ENCODE data around the gene KRR1. TPM values are rescaled to one million over a fixed set of nuclear protein-coding genes. Genes with fewer than 3 reads are reported as not detected.

Gene KRR1
- total RNA-seq, 4 donors from 2014 or later: 24.7 to 42.3 (median 41.2) TPM

GRCh38 chr12:75533239-75533638 is 21.8 kb upstream of the KRR1 start:
- intact Hi-C loops (cut with DNase I): no loop called here
- Histone ChIP-seq H3K36me3 (no peaks in the 10 kb centered on the region), H3K9me3 (no peaks in the 10 kb centered on the region), H3K27ac (no peak overlapping the region), H3K4me1 (no peaks in the 10 kb centered on the region), H3K4me3 (no peak overlapping the region), H3K27me3 (no peaks in the 10 kb centered on the region)
- 91% methylated on average over 2 of the region's 2 CpGs for WGBS, 2 donors
- DNase-seq: no peak
- no peak for TF ChIP-seq CTCF (IDR thresholded peaks at IDR 0.05)
- no peak for TF ChIP-seq POLR2A (IDR thresholded peaks at IDR 0.05)

GRCh38 chr12:75529826-75530225 is 18.4 kb upstream of the KRR1 start:
- intact Hi-C loops (cut with DNase I): loop anchor here (5.0 kb wide), 1 partner anchor 507 kb away; no protein-coding TSS in a partner anchor
- WGBS, 2 donors: 61 to 64% methylated on average over 1 of the region's 1 CpG

GRCh38 chr12:75529316-75529715 is 17.9 kb upstream of the KRR1 start:
- intact Hi-C loops (cut with DNase I): loop anchor here (5.0 kb wide), 1 partner anchor 508 kb away; no protein-coding TSS in a partner anchor

More at GRCh38 chr12:75529826-75530225, 18.4 kb upstream of the KRR1 start:
- H3K27me3 ChIP-seq: no peaks in the 10 kb centered on the region
- no peak for DNase-seq
- H3K4me3 ChIP-seq: no peak overlapping the region
- no peak overlapping the region for H3K27ac ChIP-seq
- TF ChIP-seq POLR2A (IDR thresholded peaks at IDR 0.05) (no peak), CTCF (IDR thresholded peaks at IDR 0.05) (no peak)
- no peaks in the 10 kb centered on the region for H3K9me3 ChIP-seq
- peaks cover 0 to 7% (median 0%) of the 10 kb centered on the region in 3 donors for H3K4me1 ChIP-seq
- H3K36me3 ChIP-seq: no peaks in the 10 kb centered on the region

GRCh38 chr12:75528692-75529091 is 17.3 kb upstream of the KRR1 start:
- Histone ChIP-seq H3K4me3 (no peak overlapping the region), H3K36me3 (no peaks in the 10 kb centered on the region), H3K4me1 (peaks cover 0 to 7% (median 0%) of the 10 kb centered on the region in 3 donors), H3K27me3 (peaks cover 0 to 3% (median 0%) of the 10 kb centered on the region in 4 donors), H3K9me3 (no peaks in the 10 kb centered on the region), H3K27ac (no peak overlapping the region)
- TF ChIP-seq CTCF (IDR thresholded peaks at IDR 0.05) (no peak), POLR2A (IDR thresholded peaks at IDR 0.05) (no peak)
- intact Hi-C loops (cut with DNase I): loop anchor here (5.0 kb wide), 1 partner anchor 509 kb away; no protein-coding TSS in a partner anchor
- no peak for DNase-seq
- WGBS, 2 donors: 72 to 74% methylated on average over 2 of the region's 2 CpGs

More at GRCh38 chr12:75529316-75529715, 17.9 kb upstream of the KRR1 start:
- TF ChIP-seq POLR2A (IDR thresholded peaks at IDR 0.05) (no peak), CTCF (IDR thresholded peaks at IDR 0.05) (no peak)
- no peaks in the 10 kb centered on the region for H3K9me3 ChIP-seq
- 89 to 96% methylated on average over 1 of the region's 1 CpG for WGBS, 2 donors
- H3K4me3 ChIP-seq: no peak overlapping the region
- no peaks in the 10 kb centered on the region for H3K36me3 ChIP-seq
- H3K27me3 ChIP-seq: peaks cover 0 to 2% (median 0%) of the 10 kb centered on the region in 4 donors
- DNase-seq: no peak
- H3K27ac ChIP-seq: no peak overlapping the region
- H3K4me1 ChIP-seq: peaks cover 0 to 7% (median 0%) of the 10 kb centered on the region in 3 donors

- peaks cover 0 to 3% (median 0%) of the 10 kb centered on the region in 4 donors for H3K27me3 ChIP-seq
- WGBS, 2 donors: 66 to 76% methylated on average over 2 of the region's 2 CpGs
- TF ChIP-seq POLR2A (IDR thresholded peaks at IDR 0.05) (no peak), CTCF (IDR thresholded peaks at IDR 0.05) (no peak)
- H3K9me3 ChIP-seq: no peaks in the 10 kb centered on the region
- peaks cover 0 to 7% (median 0%) of the 10 kb centered on the region in 3 donors for H3K4me1 ChIP-seq
- intact Hi-C loops (cut with DNase I): loop anchor here (5.0 kb wide), 1 partner anchor 509 kb away; no protein-coding TSS in a partner anchor
- no peak overlapping the region for H3K27ac ChIP-seq
- DNase-seq: no peak
- no peak overlapping the region for H3K4me3 ChIP-seq
- H3K36me3 ChIP-seq: no peaks in the 10 kb centered on the region
Measured at GRCh38 chr12:75528272-75528671, 16.9 kb upstream of the KRR1 start.
